Smooth muscle cell (in vitro differentiated cells): ENCODE data around the gene KRTAP3-1. TPM values are rescaled to one million over a fixed set of nuclear protein-coding genes. Genes with fewer than 3 reads are reported as not detected.
A peak's percentile ranks its signal among the peaks of the same experiment; 100 is the strongest.
"Not testable (repeated sequence)": the region's sequence is repeated elsewhere in the genome, so short reads cannot be mapped to it uniquely, and the experiment has no call there.

Source experiments
- DNase-seq: peaks from one replicate; lab custom pipeline; 2025; ENCODE audit not compliant: unreplicated experiment; lab: John Stamatoyannopoulos, UW
- H2AFZ ChIP-seq: fragments of 200-600 bp; sonication (generic); 2 replicates; pipeline ENCODE4 v1.6.0; 2016; ENCODE audit warnings: antibody characterized with exemption, low read depth, mild to moderate bottlenecking
- H3F3A ChIP-seq: fragments of 200-600 bp; sonication (generic); 2 replicates; pipeline ENCODE4 v1.6.0; 2017; ENCODE audit warnings: antibody characterized with exemption, low read depth
- H3K27ac ChIP-seq: fragments of 200-600 bp; sonication (generic); 2 replicates; pipeline ENCODE4 v1.5.1; 2016; ENCODE audit warnings: low read depth, mild to moderate bottlenecking
- H3K27me3 ChIP-seq: fragments of 200-600 bp; sonication (generic); 2 replicates; pipeline ENCODE4 v1.6.1; 2016; ENCODE audit warnings: low read depth, mild to moderate bottlenecking
- H3K36me3 ChIP-seq: fragments of 200-600 bp; sonication (generic); 2 replicates; pipeline ENCODE4 v1.5.1; 2016; ENCODE audit warnings: low read depth
- H3K4me1 ChIP-seq: fragments of 200-600 bp; sonication (generic); 2 replicates; pipeline ENCODE4 v1.5.1; 2016; ENCODE audit warnings: low read depth
- H3K4me2 ChIP-seq: fragments of 200-600 bp; sonication (generic); 2 replicates; pipeline ENCODE4 v1.6.0; 2016; ENCODE audit warnings: mild to moderate bottlenecking
- H3K4me3 ChIP-seq: fragments of 200-600 bp; sonication (generic); 2 replicates; pipeline ENCODE4 v1.5.1; 2016; ENCODE audit warnings: mild to moderate bottlenecking
- H3K79me2 ChIP-seq: fragments of 200-600 bp; sonication (generic); 2 replicates; pipeline ENCODE4 v1.6.0; 2016; ENCODE audit warnings: low read depth, mild to moderate bottlenecking
- H3K9ac ChIP-seq: fragments of 200-600 bp; sonication (generic); 2 replicates; pipeline ENCODE4 v1.6.0; 2016; ENCODE audit warnings: low read depth
- H3K9me3 ChIP-seq: fragments of 200-600 bp; sonication (generic); replicated peaks from 2 replicates; pipeline ENCODE4 v1.5.1; 2016; ENCODE audit warnings: low read depth
- H4K20me1 ChIP-seq: fragments of 200-600 bp; sonication (generic); 2 replicates; pipeline ENCODE4 v1.6.0; 2016; ENCODE audit warnings: low read depth
- WGBS: methylation state at CpG from one replicate; pipeline ENCODE4 v1.1.7; 2016; ENCODE audit warnings: low lambda C conversion rate; 5-methylcytosine and 5-hydroxymethylcytosine counted together
- polyA plus RNA-seq: library from polyadenylated mRNA; unstranded; fragments of >200 nt; fragmentation: Nextera tagmentation; extraction: Ambion mirVana; gene quantifications from 2 replicates; pipeline ENCODE4 v1.2.1, GENCODE V29; 2016
- total RNA-seq: library from RNA; depleted of rRNA; stranded (reverse); fragments of >200 nt; gene quantifications from 2 replicates; pipeline ENCODE4 v1.2.3, GENCODE V29; 2014
- TF ChIP-seq, protein P1 (sequence below): fragments of 200-600 bp; sonication (generic); IDR thresholded peaks from 2 replicates; pipeline ENCODE4 v1.5.1; 2017; ENCODE audit warnings: borderline replicate concordance, mild to moderate bottlenecking, antibody characterized with exemption; ENCODE audit not compliant: insufficient read depth, poor library complexity, severe bottlenecking

The KRTAP3-1 gene
- total and polyA plus RNA-seq, 2 experiments from 2014 or later, result 0.29 to 0.49 TPM

DNA sequence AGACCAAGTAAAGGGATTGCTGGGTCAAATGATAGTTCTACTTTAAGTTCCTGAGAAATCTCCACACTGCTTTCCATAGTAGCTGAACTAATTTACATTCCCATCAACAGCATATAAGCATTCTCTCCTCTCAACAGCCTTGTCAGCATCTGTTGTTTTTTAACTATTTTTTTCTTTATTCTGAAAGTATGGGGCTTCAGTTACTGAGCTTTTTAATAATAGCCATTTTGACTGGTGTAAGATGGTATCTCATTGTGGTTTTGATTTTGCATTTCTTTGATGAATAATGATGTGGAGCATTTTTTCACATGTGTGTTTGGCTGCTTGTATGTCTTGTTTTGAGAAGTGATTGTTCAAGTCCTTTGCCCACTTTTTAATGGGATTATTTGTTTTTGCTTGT is 43.6 kb upstream of the KRTAP3-1 start:
- TF ChIP-seq, protein P1, sequence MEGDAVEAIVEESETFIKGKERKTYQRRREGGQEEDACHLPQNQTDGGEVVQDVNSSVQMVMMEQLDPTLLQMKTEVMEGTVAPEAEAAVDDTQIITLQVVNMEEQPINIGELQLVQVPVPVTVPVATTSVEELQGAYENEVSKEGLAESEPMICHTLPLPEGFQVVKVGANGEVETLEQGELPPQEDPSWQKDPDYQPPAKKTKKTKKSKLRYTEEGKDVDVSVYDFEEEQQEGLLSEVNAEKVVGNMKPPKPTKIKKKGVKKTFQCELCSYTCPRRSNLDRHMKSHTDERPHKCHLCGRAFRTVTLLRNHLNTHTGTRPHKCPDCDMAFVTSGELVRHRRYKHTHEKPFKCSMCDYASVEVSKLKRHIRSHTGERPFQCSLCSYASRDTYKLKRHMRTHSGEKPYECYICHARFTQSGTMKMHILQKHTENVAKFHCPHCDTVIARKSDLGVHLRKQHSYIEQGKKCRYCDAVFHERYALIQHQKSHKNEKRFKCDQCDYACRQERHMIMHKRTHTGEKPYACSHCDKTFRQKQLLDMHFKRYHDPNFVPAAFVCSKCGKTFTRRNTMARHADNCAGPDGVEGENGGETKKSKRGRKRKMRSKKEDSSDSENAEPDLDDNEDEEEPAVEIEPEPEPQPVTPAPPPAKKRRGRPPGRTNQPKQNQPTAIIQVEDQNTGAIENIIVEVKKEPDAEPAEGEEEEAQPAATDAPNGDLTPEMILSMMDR, result no peak
- Histone ChIP-seq H2AFZ (no peak overlapping the region), H4K20me1 (no peaks in the 10 kb centered on the region), H3K9me3 (no peaks in the 10 kb centered on the region), H3K9ac (no peak overlapping the region), H3K4me2 (no peak overlapping the region), H3K27me3 (no peaks in the 10 kb centered on the region), H3K79me2 (no peaks in the 10 kb centered on the region), H3F3A (no peaks in the 10 kb centered on the region), H3K27ac (no peak overlapping the region), H3K4me3 (no peak overlapping the region), H3K4me1 (peaks cover 4% of the 10 kb centered on the region), H3K36me3 (no peaks in the 10 kb centered on the region)
- no peak for DNase-seq

DNA sequence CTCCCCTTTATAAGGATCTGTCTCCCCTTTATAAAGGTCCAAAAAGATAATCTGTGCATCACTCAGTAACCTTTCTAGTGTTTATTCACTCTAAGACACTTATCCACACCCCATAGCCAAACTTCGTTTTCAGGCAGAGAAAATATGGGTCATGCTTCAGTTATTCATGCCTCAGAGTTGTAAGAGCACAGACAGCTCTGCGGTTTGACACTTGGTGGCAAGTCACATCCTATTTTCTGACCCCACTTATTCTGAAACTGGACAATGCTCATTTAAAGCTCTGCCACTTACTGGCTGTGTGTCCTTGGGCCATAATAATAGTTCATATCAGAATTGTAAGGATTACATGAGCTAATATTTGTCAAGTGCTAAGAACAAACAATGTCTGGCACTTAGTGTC is 40.2 kb upstream of the KRTAP3-1 start:
- peak overlapping the region; percentile 42 for H3K9ac ChIP-seq
- TF ChIP-seq, protein P1, result no peak
- peak overlapping the region; percentile 46 for H3K4me2 ChIP-seq
- H3K27ac ChIP-seq, result peak overlapping the region; percentile 89
- H3F3A ChIP-seq, result no peaks in the 10 kb centered on the region
- no peaks in the 10 kb centered on the region for H3K27me3 ChIP-seq
- no peaks in the 10 kb centered on the region for H3K79me2 ChIP-seq
- 24% methylated on average over 2 of the region's 2 CpGs for WGBS
- H4K20me1 ChIP-seq, result no peaks in the 10 kb centered on the region
- no peak for DNase-seq
- no peaks in the 10 kb centered on the region for H3K9me3 ChIP-seq
- H3K4me3 ChIP-seq, result no peak overlapping the region
- H3K4me1 ChIP-seq, result peaks cover 4% of the 10 kb centered on the region
- H3K36me3 ChIP-seq, result no peaks in the 10 kb centered on the region
- H2AFZ ChIP-seq, result no peak overlapping the region

DNA sequence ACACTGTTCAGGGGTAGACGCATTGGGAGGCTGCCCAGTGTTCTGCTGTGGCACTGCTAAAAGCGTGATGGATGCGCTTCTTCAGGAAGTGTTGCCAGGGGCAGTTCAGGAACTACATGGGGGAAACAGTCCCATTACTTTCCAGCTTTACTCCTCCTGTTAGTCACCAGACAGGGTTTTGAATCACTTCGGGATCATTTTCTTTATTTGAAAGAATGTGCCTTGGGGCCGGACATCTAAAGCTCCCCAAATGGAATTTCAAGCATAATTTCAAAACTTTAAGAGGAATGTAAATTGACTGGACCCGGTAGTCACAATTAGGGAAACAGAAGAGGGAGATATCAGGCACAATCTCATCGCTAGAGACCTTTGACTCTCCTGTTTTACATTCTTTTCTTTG is 39.5 kb upstream of the KRTAP3-1 start:
- Histone ChIP-seq H3F3A (no peaks in the 10 kb centered on the region), H3K9me3 (no peaks in the 10 kb centered on the region), H3K9ac (peak overlapping the region; percentile 42), H3K4me3 (no peak overlapping the region), H3K4me1 (peaks cover 4% of the 10 kb centered on the region), H4K20me1 (no peaks in the 10 kb centered on the region), H3K79me2 (no peaks in the 10 kb centered on the region), H3K27me3 (no peaks in the 10 kb centered on the region), H2AFZ (no peak overlapping the region), H3K27ac (peak overlapping the region; percentile 89), H3K36me3 (no peaks in the 10 kb centered on the region), H3K4me2 (peak overlapping the region; percentile 46)
- TF ChIP-seq, protein P1, result no peak
- no peak for DNase-seq
- WGBS, result 33% methylated on average over 7 of the region's 7 CpGs

DNA sequence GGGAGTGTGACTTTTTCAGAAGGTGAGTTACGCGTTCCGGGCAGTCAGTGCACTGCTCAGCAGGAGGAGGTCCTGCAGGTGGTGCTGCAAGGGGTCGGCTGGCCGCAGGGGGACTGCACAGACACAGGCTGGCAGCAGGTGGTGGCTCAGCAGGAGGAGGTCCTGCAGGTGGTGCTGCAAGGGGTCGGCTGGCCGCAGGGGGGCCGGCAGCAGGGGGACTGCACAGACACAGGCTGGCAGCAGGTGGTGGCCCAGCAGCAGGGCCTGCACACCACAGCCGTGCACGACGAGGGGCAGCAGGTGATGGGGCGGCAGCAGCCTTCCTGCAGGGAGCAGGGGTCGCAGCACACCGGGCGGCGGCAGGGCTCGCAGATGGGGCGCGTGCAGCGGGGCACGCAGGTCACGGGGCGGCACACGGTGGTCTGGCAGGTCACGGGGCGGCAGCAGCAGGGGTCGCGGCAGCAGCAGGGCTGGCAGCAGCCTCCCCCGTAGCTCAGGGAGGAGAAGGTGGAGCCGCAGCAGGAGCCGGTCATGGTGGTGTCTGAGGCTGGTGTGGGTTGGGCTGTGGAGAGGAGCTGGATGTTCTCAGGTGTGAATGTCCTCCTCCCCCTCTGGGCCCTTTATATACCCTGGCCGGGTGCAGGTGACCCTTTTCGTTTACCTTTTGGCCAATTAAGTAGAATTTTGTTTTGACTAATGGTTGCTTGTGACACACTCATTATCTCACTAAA is 38.0 kb upstream of the KRTAP3-1 start, which contains the start of gene KRTAP2-1:
Gene KRTAP2-1, minus strand, starts transcription at position 582 of the 731 bp plus-strand sequence. Its CDS starts 49 bp downstream, at position 533.
- peak within 1 kb of the TSS; percentile 89 for H3K27ac ChIP-seq
- H4K20me1 ChIP-seq, H3K4me2 ChIP-seq, H3K9ac ChIP-seq, H3K4me3 ChIP-seq, H3K36me3 ChIP-seq, H3F3A ChIP-seq, H3K9me3 ChIP-seq, DNase-seq, H3K4me1 ChIP-seq, H2AFZ ChIP-seq, H3K27me3 ChIP-seq, H3K79me2 ChIP-seq: not testable (repeated sequence)
- 89% methylated on average over 9 of the region's 33 CpGs for WGBS
